ENCODE results near the gene MAML3. TPM values are rescaled to one million over a fixed set of nuclear protein-coding genes. Genes with fewer than 3 reads are reported as not detected.
A peak's percentile ranks its signal among the peaks of the same experiment; 100 is the strongest.

The MAML3 gene
- total RNA-seq, 1 donor from 2014 or later: 59.4 TPM

- TF ChIP-seq, protein P1, sequence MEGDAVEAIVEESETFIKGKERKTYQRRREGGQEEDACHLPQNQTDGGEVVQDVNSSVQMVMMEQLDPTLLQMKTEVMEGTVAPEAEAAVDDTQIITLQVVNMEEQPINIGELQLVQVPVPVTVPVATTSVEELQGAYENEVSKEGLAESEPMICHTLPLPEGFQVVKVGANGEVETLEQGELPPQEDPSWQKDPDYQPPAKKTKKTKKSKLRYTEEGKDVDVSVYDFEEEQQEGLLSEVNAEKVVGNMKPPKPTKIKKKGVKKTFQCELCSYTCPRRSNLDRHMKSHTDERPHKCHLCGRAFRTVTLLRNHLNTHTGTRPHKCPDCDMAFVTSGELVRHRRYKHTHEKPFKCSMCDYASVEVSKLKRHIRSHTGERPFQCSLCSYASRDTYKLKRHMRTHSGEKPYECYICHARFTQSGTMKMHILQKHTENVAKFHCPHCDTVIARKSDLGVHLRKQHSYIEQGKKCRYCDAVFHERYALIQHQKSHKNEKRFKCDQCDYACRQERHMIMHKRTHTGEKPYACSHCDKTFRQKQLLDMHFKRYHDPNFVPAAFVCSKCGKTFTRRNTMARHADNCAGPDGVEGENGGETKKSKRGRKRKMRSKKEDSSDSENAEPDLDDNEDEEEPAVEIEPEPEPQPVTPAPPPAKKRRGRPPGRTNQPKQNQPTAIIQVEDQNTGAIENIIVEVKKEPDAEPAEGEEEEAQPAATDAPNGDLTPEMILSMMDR (IDR thresholded peaks at IDR 0.05; ENCODE audit: partially characterized antibody, unreplicated experiment): no peak
- no peaks in the 10 kb centered on the region for H3K36me3 Mint-ChIP-seq (ENCODE audit: unreplicated experiment)
- no peak for DNase-seq
- H3K27me3 Mint-ChIP-seq (ENCODE audit: unreplicated experiment): peaks cover 7% of the 10 kb centered on the region
- peaks cover 17% of the 10 kb centered on the region for H3K9me3 Mint-ChIP-seq (ENCODE audit: unreplicated experiment)
- H3K27ac Mint-ChIP-seq (ENCODE audit: unreplicated experiment): no peak overlapping the region
- H3K4me3 Mint-ChIP-seq (ENCODE audit: unreplicated experiment): no peak overlapping the region
- H3K4me1 Mint-ChIP-seq (ENCODE audit: low read depth, unreplicated experiment): peaks cover 57% of the 10 kb centered on the region
Observed at GRCh38 chr4:139915037-139915436, 238.9 kb downstream of the MAML3 start.

GRCh38 chr4:139913995-139914598 lies 239.9 kb downstream of the MAML3 start:
- DNase-seq: no peak
- H3K4me1 Mint-ChIP-seq (ENCODE audit: low read depth, unreplicated experiment): peaks cover 49% of the 10 kb centered on the region
- peak overlapping the region; percentile 46 for H3K4me3 Mint-ChIP-seq (ENCODE audit: unreplicated experiment)
- peak overlapping the region; percentile 50 for H3K27ac Mint-ChIP-seq (ENCODE audit: unreplicated experiment)
- TF ChIP-seq, protein P1 (IDR thresholded peaks at IDR 0.05; ENCODE audit: partially characterized antibody, unreplicated experiment): no peak
- no peaks in the 10 kb centered on the region for H3K36me3 Mint-ChIP-seq (ENCODE audit: unreplicated experiment)
- peaks cover 5% of the 10 kb centered on the region for H3K27me3 Mint-ChIP-seq (ENCODE audit: unreplicated experiment)
- peaks cover 13% of the 10 kb centered on the region for H3K9me3 Mint-ChIP-seq (ENCODE audit: unreplicated experiment)

DNA sequence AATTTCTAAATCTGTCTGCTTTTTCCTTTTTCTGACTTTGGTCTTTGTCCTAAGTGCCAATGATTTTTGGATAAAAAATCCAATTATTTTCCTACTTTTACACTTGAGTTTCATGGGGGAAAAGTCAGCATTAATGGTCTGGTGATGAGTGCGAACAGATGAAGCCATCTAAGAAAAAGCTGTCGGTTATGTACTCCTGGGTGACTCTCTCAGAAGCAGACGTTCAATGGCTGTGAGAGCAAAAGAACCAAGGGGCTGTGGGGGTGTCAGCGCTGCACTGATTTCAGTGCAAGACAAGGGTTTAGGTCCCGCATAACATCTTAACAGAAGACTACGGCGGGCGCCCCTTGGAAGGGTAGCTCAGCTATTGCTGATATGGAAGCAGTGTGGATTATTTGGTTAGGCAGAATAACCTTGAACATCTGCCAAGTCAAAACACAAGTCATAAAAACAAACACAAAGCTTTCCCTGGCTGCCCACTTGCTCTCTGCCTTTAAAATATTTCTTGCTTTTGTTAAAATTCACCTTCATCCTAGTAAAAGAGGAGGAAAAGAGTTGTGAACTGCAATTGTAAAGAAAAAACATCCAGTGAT lies 240.5 kb downstream of the MAML3 start:
- Mint-ChIP-seq H3K4me1 (ENCODE audit: low read depth, unreplicated experiment) (peaks cover 43% of the 10 kb centered on the region), H3K27me3 (ENCODE audit: unreplicated experiment) (peaks cover 5% of the 10 kb centered on the region), H3K4me3 (ENCODE audit: unreplicated experiment) (no peak overlapping the region), H3K36me3 (ENCODE audit: unreplicated experiment) (no peaks in the 10 kb centered on the region), H3K9me3 (ENCODE audit: unreplicated experiment) (peaks cover 13% of the 10 kb centered on the region), H3K27ac (ENCODE audit: unreplicated experiment) (no peak overlapping the region)
- TF ChIP-seq, protein P1 (IDR thresholded peaks at IDR 0.05; ENCODE audit: partially characterized antibody, unreplicated experiment): no peak
- no peak for DNase-seq

- DNase-seq: no peak
- no peaks in the 10 kb centered on the region for H3K36me3 Mint-ChIP-seq (ENCODE audit: unreplicated experiment)
- peak overlapping the region; percentile 50 for H3K27ac Mint-ChIP-seq (ENCODE audit: unreplicated experiment)
- H3K4me1 Mint-ChIP-seq (ENCODE audit: low read depth, unreplicated experiment): peaks cover 35% of the 10 kb centered on the region
- TF ChIP-seq, protein P1 (IDR thresholded peaks at IDR 0.05; ENCODE audit: partially characterized antibody, unreplicated experiment): no peak
- H3K4me3 Mint-ChIP-seq (ENCODE audit: unreplicated experiment): no peak overlapping the region
- peaks cover 5% of the 10 kb centered on the region for H3K27me3 Mint-ChIP-seq (ENCODE audit: unreplicated experiment)
- peaks cover 12% of the 10 kb centered on the region for H3K9me3 Mint-ChIP-seq (ENCODE audit: unreplicated experiment)
Observed at GRCh38 chr4:139912445-139912844, 241.5 kb downstream of the MAML3 start.

GRCh38 chr4:139910106-139910505 lies 243.9 kb downstream of the MAML3 start:
- Mint-ChIP-seq H3K9me3 (ENCODE audit: unreplicated experiment) (peaks cover 7% of the 10 kb centered on the region), H3K36me3 (ENCODE audit: unreplicated experiment) (peaks cover 5% of the 10 kb centered on the region), H3K27me3 (ENCODE audit: unreplicated experiment) (peaks cover 5% of the 10 kb centered on the region), H3K4me3 (ENCODE audit: unreplicated experiment) (no peak overlapping the region), H3K27ac (ENCODE audit: unreplicated experiment) (no peak overlapping the region), H3K4me1 (ENCODE audit: low read depth, unreplicated experiment) (peaks cover 24% of the 10 kb centered on the region)
- TF ChIP-seq, protein P1 (IDR thresholded peaks at IDR 0.05; ENCODE audit: partially characterized antibody, unreplicated experiment): no peak
- no peak for DNase-seq
